ENCODE data around the gene GINS2. TPM values are rescaled to one million over a fixed set of nuclear protein-coding genes. Genes with fewer than 3 reads are reported as not detected.

The GINS2 gene
- polyA plus RNA-seq, 6 donors from 2014 or later, result 0.54 to 2.0 (median 1.3) TPM; not detected in 1

- Mint-ChIP-seq H3K27me3 (no peaks in the 10 kb centered on the region), H3K9me3 (no peaks in the 10 kb centered on the region), H3K36me3 (peaks cover 0 to 5% of the 10 kb centered on the region in 2 donors), H3K4me1 (peaks cover 14 to 16% (median 15%) of the 10 kb centered on the region in 3 donors), H3K27ac (no peak overlapping the region), H3K4me3 (no peak overlapping the region)
- no peak for ATAC-seq (ENCODE audit: low read depth in 2 of 2)
- DNase-seq, result no peak
Observed at GRCh38 chr16:85650135-85650843, 38.5 kb downstream of the GINS2 start.

GRCh38 chr16:85649411-85650134 is 39.2 kb downstream of the GINS2 start:
- ATAC-seq (ENCODE audit: low read depth in 2 of 2), result no peak

DNA sequence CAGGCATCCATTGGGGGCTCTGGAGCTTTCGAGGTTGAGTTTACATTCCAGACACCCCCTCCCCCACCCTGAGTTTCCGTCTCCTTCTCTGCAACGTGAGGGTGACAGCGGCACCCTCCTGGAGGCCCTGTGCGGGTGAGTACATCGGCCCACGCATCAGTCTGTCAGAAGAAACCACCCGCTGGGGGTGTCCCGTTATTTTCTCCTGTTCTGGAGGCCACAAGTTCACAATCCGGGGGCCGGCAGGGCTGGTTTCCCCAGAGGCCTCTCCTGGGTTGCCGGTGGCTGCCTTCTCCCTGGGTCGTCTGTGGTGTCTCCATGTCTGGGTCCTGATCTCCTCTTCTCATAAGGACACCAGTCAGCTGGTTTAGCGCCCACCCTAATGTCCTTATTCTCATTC is 39.9 kb downstream of the GINS2 start:
- Mint-ChIP-seq H3K36me3 (peaks cover 0 to 5% of the 10 kb centered on the region in 2 donors), H3K27me3 (no peaks in the 10 kb centered on the region), H3K9me3 (no peaks in the 10 kb centered on the region), H3K27ac (peak overlapping the region in 3 of 6 donors; percentile 4 to 70 (median 31)), H3K4me1 (peaks cover 21 to 28% (median 26%) of the 10 kb centered on the region in 3 donors), H3K4me3 (no peak overlapping the region)
- no peak for DNase-seq
- ATAC-seq (ENCODE audit: low read depth in 2 of 2), result no peak

More at GRCh38 chr16:85649411-85650134, 39.2 kb downstream of the GINS2 start:
- Mint-ChIP-seq H3K4me1 (peaks cover 17 to 21% (median 20%) of the 10 kb centered on the region in 3 donors), H3K27me3 (no peaks in the 10 kb centered on the region), H3K27ac (peak overlapping the region in 2 of 6 donors; percentile 4 to 30), H3K36me3 (peaks cover 0 to 5% of the 10 kb centered on the region in 2 donors), H3K4me3 (no peak overlapping the region), H3K9me3 (no peaks in the 10 kb centered on the region)
- DNase-seq, result no peak

DNA sequence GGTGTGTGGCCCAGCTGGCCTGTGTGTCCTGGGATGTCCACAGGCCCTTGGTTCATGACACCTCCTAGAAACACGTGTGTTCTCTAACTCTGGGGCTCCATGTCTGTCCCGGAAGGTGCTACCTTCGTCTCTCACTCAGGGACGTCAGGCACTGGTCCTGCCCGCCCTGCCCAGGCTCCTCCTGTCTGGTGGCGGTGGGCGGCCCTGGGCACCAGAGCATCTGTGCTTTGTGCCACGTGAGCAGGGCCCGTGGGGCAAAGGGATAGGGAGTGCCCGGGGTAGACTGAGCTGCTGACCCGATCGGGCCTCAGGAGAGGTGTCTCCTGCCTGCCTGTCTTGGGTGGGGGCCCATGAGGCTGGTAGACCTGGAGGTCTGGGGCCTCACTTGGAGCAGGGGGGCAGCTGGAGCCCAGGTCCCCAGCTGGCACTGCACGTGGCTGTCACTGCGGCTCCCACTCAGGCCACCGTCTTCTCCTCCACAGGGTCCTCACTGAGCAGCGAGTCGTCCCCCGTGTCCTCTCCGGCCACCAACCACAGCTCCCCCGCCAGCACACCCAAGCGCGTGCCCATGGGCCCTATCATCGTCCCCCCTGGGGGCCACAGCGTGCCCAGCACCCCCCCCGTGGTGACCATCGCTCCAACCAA is 40.6 kb downstream of the GINS2 start:
- Mint-ChIP-seq H3K36me3 (peaks cover 0 to 5% of the 10 kb centered on the region in 2 donors), H3K4me1 (peaks cover 21 to 29% (median 26%) of the 10 kb centered on the region in 3 donors), H3K9me3 (no peaks in the 10 kb centered on the region), H3K4me3 (no peak overlapping the region), H3K27me3 (no peaks in the 10 kb centered on the region), H3K27ac (no peak overlapping the region)
- DNase-seq (no peak), ATAC-seq (ENCODE audit: low read depth in 2 of 2) (no peak)

- no peak for ATAC-seq (ENCODE audit: low read depth in 2 of 2)
- DNase-seq, result no peak
- Mint-ChIP-seq H3K4me3 (no peak overlapping the region), H3K27me3 (no peaks in the 10 kb centered on the region), H3K9me3 (no peaks in the 10 kb centered on the region), H3K4me1 (peaks cover 19 to 26% (median 26%) of the 10 kb centered on the region in 3 donors), H3K36me3 (peaks cover 0 to 5% of the 10 kb centered on the region in 2 donors), H3K27ac (peak overlapping the region in 1 of 6 donors; percentile 60)
Observed at GRCh38 chr16:85646976-85647375, 41.8 kb downstream of the GINS2 start.

DNA sequence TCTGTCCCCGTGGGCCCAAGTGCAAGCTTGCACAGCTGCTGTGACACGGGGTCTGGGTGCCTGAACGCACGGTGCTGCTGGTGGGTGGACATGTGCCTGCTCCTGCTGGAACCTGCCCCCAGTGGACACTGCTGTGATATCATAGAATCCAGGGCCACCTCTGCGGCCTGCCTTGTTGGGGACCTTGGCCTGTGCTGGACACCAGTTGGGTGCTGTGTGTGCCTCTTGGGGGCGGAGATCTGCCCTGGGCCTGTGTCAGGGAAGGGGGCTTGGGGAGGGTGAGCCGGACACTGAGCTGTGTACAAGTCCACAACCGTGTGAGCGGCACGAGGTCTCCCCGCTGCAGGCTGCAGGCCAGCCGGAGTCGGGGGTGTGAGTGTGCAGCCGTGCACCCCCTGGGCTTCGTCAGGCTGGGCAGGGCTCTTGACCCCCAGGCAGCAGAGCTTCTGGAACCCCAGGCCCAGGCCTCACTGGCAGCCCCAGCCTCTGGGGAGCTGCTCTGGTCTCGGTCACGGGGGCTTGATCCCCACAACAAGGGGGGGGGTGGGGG is 42.3 kb downstream of the GINS2 start:
- no peak for DNase-seq
- Mint-ChIP-seq H3K27ac (no peak overlapping the region), H3K4me3 (no peak overlapping the region), H3K4me1 (peaks cover 19 to 26% (median 26%) of the 10 kb centered on the region in 3 donors), H3K27me3 (no peaks in the 10 kb centered on the region), H3K36me3 (peaks cover 0 to 5% of the 10 kb centered on the region in 2 donors), H3K9me3 (no peaks in the 10 kb centered on the region)
- ATAC-seq (ENCODE audit: low read depth in 2 of 2), result no peak

DNA sequence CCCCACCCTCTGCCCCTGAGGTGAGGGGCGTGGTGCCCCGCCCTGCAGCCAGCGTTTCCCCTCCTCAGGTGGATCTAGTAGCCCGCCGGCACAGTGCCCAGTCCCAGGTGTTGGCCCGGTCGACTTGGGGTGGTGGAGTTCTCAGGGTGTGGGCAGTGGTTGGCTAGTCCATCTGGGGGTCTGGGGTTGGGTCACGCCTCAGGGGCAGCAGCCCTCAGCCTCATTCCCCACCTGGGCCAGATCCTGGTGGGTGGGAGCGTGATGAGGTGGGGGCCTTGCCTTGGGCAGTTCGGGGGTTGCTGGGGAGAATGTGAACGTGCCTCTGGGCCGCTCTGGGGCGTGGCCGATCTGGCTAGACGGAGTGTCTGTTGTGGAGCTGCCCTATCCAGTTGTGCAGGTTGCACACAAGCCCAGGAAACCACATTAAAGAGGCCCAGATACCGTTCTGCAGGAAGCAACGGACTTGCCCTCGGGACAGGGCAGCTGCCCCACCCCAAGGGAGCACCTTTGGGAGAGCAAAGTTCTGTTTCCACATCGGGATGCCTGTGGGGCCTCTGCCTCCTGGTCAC is 43.6 kb downstream of the GINS2 start:
- DNase-seq, result no peak
- no peak for ATAC-seq (ENCODE audit: low read depth in 2 of 2)
- Mint-ChIP-seq H3K36me3 (peaks cover 0 to 5% of the 10 kb centered on the region in 2 donors), H3K4me1 (peaks cover 19 to 26% (median 26%) of the 10 kb centered on the region in 3 donors), H3K4me3 (peak overlapping the region in 1 of 8 donors; percentile 12), H3K27me3 (no peaks in the 10 kb centered on the region), H3K27ac (peak overlapping the region in 1 of 6 donors; percentile 59), H3K9me3 (no peaks in the 10 kb centered on the region)

GRCh38 chr16:85644093-85644712 is 44.6 kb downstream of the GINS2 start:
- Mint-ChIP-seq H3K36me3 (peaks cover 0 to 5% of the 10 kb centered on the region in 2 donors), H3K9me3 (no peaks in the 10 kb centered on the region), H3K27me3 (no peaks in the 10 kb centered on the region), H3K4me3 (no peak overlapping the region), H3K27ac (peak overlapping the region in 3 of 6 donors; percentile 9 to 44 (median 41)), H3K4me1 (peaks cover 21 to 28% (median 26%) of the 10 kb centered on the region in 3 donors)
- no peak for ATAC-seq (ENCODE audit: low read depth in 2 of 2)
- DNase-seq, result no peak

DNA sequence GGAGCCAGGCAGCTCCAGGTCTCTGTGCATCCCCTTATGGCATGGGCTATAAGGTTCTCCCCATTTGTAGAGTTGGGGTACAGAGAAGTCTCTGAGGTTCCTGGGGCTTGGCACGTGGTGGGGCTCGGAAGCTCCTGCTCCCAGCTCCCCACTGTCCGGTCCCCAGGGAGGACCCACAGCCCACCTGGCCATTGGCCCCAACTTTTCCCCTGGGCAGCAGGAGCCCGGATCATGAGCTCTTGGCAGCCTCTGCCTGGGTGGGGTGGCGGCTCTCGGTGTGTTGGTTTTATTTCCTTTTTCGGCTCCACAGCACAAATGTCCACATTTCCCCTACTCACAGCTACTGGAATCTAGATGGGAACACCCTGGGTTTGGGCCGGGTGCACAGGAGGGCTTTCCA is 45.1 kb downstream of the GINS2 start:
- no peak overlapping the region for H3K4me3 Mint-ChIP-seq
- peaks cover 18 to 28% (median 24%) of the 10 kb centered on the region in 3 donors for H3K4me1 Mint-ChIP-seq
- H3K27me3 Mint-ChIP-seq, result no peaks in the 10 kb centered on the region
- H3K36me3 Mint-ChIP-seq, result no peaks in the 10 kb centered on the region
- H3K9me3 Mint-ChIP-seq, result no peaks in the 10 kb centered on the region
- H3K27ac Mint-ChIP-seq, result peak overlapping the region in 1 of 6 donors; percentile 92
- no peak for ATAC-seq (ENCODE audit: low read depth in 2 of 2)
- no peak for DNase-seq

DNA sequence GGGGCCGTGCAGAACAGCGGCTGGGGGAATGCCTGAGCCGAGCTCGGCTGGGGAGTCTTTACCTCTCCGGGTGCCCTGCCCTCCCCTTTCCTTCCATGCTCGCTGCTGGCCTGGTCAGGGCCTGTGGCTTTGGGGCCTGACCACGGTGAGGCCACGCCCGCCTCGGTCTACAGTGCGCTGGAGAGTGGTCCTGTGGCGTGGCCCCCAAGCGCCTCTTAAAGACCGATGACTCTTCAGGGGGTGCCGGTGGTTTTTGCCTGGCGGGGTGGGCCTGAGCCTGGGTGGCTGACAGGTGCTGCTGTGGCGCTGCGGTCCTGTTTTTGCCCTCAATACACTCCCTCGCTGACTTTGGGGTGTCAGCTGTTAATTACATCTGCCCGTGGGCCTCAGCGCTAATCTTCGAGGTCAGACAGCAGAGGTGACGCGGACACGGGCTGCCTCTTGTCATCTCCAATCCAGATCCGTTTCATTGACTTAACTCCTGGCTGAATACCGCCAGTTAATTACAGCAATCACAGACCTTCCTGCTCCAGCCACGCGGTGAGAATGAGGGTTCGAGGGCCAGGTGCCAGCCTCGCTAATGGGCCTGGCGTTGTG is 45.9 kb downstream of the GINS2 start:
- H3K27me3 Mint-ChIP-seq, result no peaks in the 10 kb centered on the region
- peak overlapping the region in 1 of 8 donors; percentile 29 for H3K4me3 Mint-ChIP-seq
- no peaks in the 10 kb centered on the region for H3K36me3 Mint-ChIP-seq
- peaks cover 20 to 26% (median 24%) of the 10 kb centered on the region in 3 donors for H3K4me1 Mint-ChIP-seq
- peak overlapping the region in 1 of 6 donors; percentile 52 for H3K27ac Mint-ChIP-seq
- no peak for DNase-seq
- no peak for ATAC-seq (ENCODE audit: low read depth in 2 of 2)
- no peaks in the 10 kb centered on the region for H3K9me3 Mint-ChIP-seq

GRCh38 chr16:85641776-85642176 is 47.0 kb downstream of the GINS2 start:
- DNase-seq (no peak), ATAC-seq (ENCODE audit: low read depth in 2 of 2) (no peak)
- Mint-ChIP-seq H3K4me1 (peaks cover 20 to 27% (median 20%) of the 10 kb centered on the region in 3 donors), H3K4me3 (no peak overlapping the region), H3K27ac (peak overlapping the region in 2 of 6 donors; percentile 34 to 63), H3K9me3 (no peaks in the 10 kb centered on the region), H3K36me3 (no peaks in the 10 kb centered on the region), H3K27me3 (no peaks in the 10 kb centered on the region)

DNA sequence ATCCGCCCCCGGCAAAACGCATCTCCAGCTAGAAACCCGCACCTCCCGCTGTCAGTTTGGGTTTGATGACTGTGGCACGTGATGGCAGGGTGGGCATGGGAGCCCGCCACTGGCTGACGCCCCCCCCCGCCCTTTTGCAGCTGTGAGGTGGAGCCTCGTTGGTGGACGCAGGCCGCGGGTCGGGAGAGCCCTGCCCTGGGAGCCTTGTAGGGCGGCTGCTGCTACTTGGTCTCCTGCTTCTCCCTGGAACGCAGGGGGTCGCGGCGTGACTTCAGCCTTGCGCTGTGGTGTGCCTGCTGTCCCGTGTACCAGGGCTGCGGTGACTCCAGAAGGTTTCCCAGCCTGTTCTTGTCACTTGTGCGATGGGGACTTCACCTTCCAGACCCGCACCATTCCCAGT is 47.4 kb downstream of the GINS2 start:
- peaks cover 20 to 27% (median 20%) of the 10 kb centered on the region in 3 donors for H3K4me1 Mint-ChIP-seq
- H3K9me3 Mint-ChIP-seq, result no peaks in the 10 kb centered on the region
- no peak for DNase-seq
- H3K27ac Mint-ChIP-seq, result peak overlapping the region in 1 of 6 donors; percentile 34
- no peak for ATAC-seq (ENCODE audit: low read depth in 2 of 2)
- no peak overlapping the region for H3K4me3 Mint-ChIP-seq
- H3K27me3 Mint-ChIP-seq, result no peaks in the 10 kb centered on the region
- no peaks in the 10 kb centered on the region for H3K36me3 Mint-ChIP-seq
